Effector CD4-positive, alpha-beta T cell (primary cell): Measurements from ENCODE around the gene NUPR1. TPM values are rescaled to one million over a fixed set of nuclear protein-coding genes. Genes with fewer than 3 reads are reported as not detected.
"Not testable (repeated sequence)": the region's sequence is repeated elsewhere in the genome, so short reads cannot be mapped to it uniquely, and the experiment has no call there.

Source experiments
- DNase-seq: peaks from one replicate; pipeline ENCODE4 v3.0.0-alpha.2; 2020
- total RNA-seq: gene quantifications from one replicate; lab custom pipeline; 2026; lab: John Stamatoyannopoulos, UW

The NUPR1 gene
- not detected for total RNA-seq

- DNase-seq = no peak
Observed at GRCh38 chr16:28538733-28539596, at the start of gene NUPR1. Gene NUPR1 (minus strand): TSS chr16:28538974. CDS start chr16:28538907, 67 bp downstream.

- no peak for DNase-seq
Observed at GRCh38 chr16:28587386-28587785, 48.6 kb upstream of the NUPR1 start.

GRCh38 chr16:28586466-28586865 lies 47.7 kb upstream of the NUPR1 start:
- DNase-seq = no peak

- no peak for DNase-seq
Observed at GRCh38 chr16:28585674-28586073, 46.9 kb upstream of the NUPR1 start.

GRCh38 chr16:28580726-28581315 lies 42.0 kb upstream of the NUPR1 start:
- DNase-seq = no peak

- DNase-seq = no peak
Observed at GRCh38 chr16:28575446-28576109, 36.8 kb upstream of the NUPR1 start.

- no peak for DNase-seq
Observed at GRCh38 chr16:28574925-28575324, 36.2 kb upstream of the NUPR1 start.

GRCh38 chr16:28573738-28574718 lies 35.3 kb upstream of the NUPR1 start:
- no peak for DNase-seq

GRCh38 chr16:28572696-28573510 lies 34.1 kb upstream of the NUPR1 start:
- DNase-seq = no peak

- DNase-seq = no peak
Observed at GRCh38 chr16:28569968-28570752, 31.4 kb upstream of the NUPR1 start.

GRCh38 chr16:28569021-28569420 lies 30.2 kb upstream of the NUPR1 start:
- DNase-seq = no peak

GRCh38 chr16:28567292-28567691 lies 28.5 kb upstream of the NUPR1 start:
- no peak for DNase-seq

- not testable (repeated sequence) for DNase-seq
Observed at GRCh38 chr16:28566233-28566925, 27.6 kb upstream of the NUPR1 start.

- no peak for DNase-seq
Observed at GRCh38 chr16:28563218-28563617, 24.4 kb upstream of the NUPR1 start.

- no peak for DNase-seq
Observed at GRCh38 chr16:28562199-28562598, 23.4 kb upstream of the NUPR1 start.

- DNase-seq = no peak
Observed at GRCh38 chr16:28561557-28562187, 22.9 kb upstream of the NUPR1 start.

GRCh38 chr16:28558456-28558855 lies 19.7 kb upstream of the NUPR1 start:
- DNase-seq = no peak

- DNase-seq = no peak
Observed at GRCh38 chr16:28556914-28557320, 18.1 kb upstream of the NUPR1 start.

GRCh38 chr16:28555561-28555960 lies 16.8 kb upstream of the NUPR1 start:
- DNase-seq = no peak
